Measurements from ENCODE around the gene CDH4.

CDH4 gene

DNA sequence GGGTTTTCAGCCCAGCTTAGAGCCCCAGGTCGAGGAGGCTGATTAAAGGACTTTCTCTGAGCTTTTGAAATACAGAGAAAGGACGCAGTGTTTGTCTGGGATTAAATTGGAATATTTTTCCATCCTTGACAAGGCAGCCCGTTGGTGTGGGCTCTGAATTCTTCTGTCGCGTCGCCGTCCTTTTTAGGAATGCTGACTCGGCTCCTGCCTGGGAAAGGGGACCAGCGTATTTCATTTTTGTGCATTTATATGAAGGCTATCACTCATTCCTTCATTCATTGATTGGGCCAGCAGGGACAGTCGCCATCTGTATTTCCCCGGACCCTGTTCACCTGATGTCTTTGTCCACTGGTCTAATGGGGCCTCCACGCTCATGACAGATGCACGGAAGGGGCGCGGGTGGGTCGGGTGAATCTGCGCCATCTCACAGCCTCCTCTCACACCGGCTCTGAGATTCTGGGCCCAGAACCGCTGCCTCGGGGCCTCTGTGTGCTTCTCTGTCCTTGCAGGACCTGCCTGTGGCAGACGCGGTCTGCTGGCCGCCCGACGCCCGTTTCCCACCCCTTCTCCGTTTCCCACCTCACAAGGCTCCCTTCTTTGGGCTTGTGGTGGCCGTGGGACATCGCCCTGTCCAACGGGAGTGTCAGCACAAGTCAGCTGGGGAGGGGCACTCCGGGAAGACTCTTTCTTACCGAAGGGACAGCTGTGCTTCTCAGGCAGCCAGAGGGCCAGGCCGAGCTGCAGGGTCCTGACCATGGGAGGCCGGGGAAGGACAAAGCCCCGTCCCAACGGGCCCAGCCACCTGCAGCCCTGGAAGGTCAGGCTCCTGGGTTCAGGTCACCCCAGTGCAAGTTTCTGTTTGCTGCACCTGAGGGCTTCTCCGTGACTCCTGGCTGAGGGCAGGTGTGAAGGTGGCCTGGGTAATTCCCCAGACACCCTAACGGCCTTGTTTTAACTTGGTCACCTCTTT lies 656.3 kb downstream of the CDH4 start:
- TF ChIP-seq, protein P1, sequence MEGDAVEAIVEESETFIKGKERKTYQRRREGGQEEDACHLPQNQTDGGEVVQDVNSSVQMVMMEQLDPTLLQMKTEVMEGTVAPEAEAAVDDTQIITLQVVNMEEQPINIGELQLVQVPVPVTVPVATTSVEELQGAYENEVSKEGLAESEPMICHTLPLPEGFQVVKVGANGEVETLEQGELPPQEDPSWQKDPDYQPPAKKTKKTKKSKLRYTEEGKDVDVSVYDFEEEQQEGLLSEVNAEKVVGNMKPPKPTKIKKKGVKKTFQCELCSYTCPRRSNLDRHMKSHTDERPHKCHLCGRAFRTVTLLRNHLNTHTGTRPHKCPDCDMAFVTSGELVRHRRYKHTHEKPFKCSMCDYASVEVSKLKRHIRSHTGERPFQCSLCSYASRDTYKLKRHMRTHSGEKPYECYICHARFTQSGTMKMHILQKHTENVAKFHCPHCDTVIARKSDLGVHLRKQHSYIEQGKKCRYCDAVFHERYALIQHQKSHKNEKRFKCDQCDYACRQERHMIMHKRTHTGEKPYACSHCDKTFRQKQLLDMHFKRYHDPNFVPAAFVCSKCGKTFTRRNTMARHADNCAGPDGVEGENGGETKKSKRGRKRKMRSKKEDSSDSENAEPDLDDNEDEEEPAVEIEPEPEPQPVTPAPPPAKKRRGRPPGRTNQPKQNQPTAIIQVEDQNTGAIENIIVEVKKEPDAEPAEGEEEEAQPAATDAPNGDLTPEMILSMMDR (IDR thresholded peaks at IDR 0.05; ENCODE audit: control insufficient read depth, extremely low read depth, insufficient read depth), result no peak
- H3K4me3 ChIP-seq (ENCODE audit: low read depth, low read length), result no peak overlapping the region
- no peak for DNase-seq (ENCODE audit: low read depth)

DNA sequence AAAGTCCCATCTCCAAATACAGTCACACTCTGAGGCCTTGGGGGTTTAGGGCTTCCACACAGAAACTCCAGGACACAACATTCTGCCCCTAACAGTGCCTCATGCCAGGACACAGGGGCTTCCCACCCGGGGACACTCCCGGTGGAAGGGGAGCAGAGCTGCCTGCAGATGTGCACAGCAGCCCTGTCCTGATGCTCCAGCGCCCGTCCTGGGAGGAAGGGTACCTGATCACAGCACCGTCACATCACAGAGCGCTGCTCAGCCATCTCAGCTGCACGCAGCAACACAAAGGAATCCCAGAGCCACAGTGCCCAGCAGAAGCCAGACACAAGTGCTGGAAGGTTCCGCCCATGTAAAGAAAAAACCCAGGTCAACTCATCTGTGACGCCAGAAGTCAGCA lies 657.0 kb downstream of the CDH4 start:
- no peak overlapping the region for H3K4me3 ChIP-seq (ENCODE audit: low read depth, low read length)
- TF ChIP-seq, protein P1 (IDR thresholded peaks at IDR 0.05; ENCODE audit: control insufficient read depth, extremely low read depth, insufficient read depth), result no peak
- no peak for DNase-seq (ENCODE audit: low read depth)

DNA sequence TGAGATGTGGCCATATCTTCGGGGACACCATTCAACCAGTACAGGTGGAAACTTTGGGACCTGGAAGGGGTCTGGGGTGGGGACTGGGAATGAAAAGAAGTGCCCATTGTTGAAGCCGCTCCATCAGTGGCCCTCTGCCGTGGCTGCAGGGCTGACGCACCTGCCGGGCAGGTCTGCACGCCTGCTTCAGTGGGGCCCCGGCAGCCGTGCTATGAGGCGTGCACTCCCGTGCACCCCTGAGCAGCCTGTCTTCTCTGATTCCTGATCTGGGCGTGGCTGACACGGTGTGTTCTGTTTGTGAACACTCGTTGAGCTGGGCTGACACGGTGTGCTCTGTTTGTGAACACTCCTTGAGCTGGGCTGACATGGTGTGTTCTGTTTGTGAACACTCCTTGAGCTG lies 657.8 kb downstream of the CDH4 start:
- TF ChIP-seq, protein P1 (IDR thresholded peaks at IDR 0.05; ENCODE audit: control insufficient read depth, extremely low read depth, insufficient read depth), result no peak
- no peak for DNase-seq (ENCODE audit: low read depth)
- H3K4me3 ChIP-seq (ENCODE audit: low read depth, low read length), result no peak overlapping the region

DNA sequence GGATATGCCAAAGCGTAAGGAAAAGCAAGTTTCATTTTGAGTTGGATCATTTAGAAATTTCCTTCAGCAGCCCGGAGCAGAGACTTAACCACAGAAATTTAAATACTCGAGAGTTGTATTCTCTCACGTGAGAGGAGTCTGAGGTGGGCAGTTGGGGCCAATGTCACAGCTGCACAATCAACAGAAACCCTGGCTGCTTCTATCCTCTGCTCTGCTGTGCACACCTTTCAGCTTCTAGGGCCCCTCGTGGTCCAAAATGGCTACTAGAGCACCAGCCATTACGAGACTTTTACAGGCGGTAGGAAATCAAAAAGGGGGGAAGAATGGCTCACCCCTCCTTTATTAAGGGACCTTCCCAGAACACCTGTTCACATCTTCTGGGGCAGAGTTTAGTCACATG lies 659.8 kb downstream of the CDH4 start:
- no peak overlapping the region for H3K4me3 ChIP-seq (ENCODE audit: low read depth, low read length)
- DNase-seq (ENCODE audit: low read depth), result no peak
- TF ChIP-seq, protein P1 (IDR thresholded peaks at IDR 0.05; ENCODE audit: control insufficient read depth, extremely low read depth, insufficient read depth), result no peak

DNA sequence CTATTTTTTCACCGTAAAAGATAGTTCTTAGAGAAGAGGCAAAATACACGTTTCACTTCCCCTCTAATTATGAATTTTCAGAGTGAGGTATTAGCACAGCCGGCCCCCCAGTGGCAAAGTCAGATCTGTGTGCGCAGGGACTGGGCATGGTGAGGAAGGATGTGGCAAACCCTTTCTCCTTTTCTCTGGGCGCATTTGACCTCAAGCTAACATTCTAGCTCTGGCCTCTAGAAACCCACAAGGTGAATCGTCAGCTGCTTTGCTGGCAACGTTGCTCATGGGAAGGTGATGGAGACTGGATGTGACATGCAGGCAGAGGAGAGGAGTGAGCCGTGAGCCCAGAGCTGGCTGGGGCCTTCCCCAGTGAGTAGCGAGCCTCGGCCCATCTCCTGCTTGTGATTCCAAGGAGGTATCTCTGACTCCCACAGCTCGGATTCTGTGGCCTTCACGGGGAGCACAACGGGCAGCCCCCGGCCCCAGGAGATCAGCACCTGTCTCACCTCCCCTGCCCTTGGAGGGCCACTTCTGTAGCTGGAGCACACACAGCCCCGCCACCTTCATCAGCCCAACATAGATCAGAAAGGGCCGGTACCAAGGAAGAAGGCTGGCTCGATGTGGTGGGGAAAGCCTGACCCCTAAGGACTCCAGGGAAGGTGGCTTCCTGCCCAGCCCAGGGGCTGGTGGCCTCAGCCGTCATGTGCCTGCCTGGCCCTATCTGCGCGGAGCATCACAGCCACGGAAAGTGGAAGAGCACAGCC lies 660.8 kb downstream of the CDH4 start:
- H3K4me3 ChIP-seq (ENCODE audit: low read depth, low read length), result no peak overlapping the region
- TF ChIP-seq, protein P1 (IDR thresholded peaks at IDR 0.05; ENCODE audit: control insufficient read depth, extremely low read depth, insufficient read depth), result no peak
- DNase-seq (ENCODE audit: low read depth), result no peak

DNA sequence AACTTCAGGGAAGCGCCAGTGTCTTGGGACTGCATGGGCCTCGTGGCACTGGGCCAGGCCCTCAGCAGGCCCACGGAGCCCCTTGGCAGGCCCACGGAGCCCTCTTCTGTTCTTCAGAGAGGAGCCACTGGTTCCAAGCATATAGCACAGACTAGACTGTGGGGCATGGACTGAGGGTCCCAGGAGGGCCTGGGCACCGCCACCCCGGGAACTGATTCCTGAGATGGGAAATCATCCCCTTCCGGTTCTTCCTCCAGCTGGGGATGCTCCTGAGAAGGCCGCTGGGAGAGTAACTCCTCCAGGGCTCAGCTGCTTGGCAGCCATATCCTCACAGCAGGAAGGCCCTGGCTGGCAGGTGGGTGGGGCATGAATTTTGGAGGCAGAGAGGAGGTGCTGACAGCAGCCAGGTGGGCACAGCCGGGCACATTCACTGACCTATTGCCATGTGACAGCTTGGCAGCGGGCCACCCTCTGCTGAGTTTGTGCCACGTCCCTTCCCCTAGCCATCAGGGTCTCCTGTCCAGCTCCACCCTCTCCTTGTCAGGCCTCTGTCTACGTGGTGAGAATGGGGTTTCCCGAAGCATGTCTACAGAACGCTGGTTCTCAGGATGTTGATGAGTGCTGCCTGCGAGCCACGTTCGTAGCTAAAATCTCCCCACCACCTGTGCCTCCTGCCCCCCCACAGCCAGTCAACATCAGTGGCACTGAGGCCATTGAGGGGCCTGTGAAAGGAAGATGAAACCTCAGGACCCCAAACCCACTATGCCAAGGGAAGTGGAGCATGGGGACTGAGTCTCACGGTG lies 661.6 kb downstream of the CDH4 start:
- TF ChIP-seq, protein P1 (IDR thresholded peaks at IDR 0.05; ENCODE audit: control insufficient read depth, extremely low read depth, insufficient read depth), result no peak
- H3K4me3 ChIP-seq (ENCODE audit: low read depth, low read length), result no peak overlapping the region
- DNase-seq (ENCODE audit: low read depth), result no peak

All from LNCaP clone FGC (cell line).